ENCODE data around the gene AP2A1. TPM values are rescaled to one million over a fixed set of nuclear protein-coding genes. Genes with fewer than 3 reads are reported as not detected.

The AP2A1 gene
- total RNA-seq, 3 donors from 2014 or later (not counting 1 experiment from before 2014, with no cell fraction given) = 137 to 163 (median 161) TPM

- H3K9me3 Mint-ChIP-seq = no peaks in the 10 kb centered on the region
These were observed 39.2 kb downstream of the AP2A1 start for GRCh38 chr19:49805822-49806619.

GRCh38 chr19:49806620-49806959 is 39.8 kb downstream of the AP2A1 start:
- H3K4me1 Mint-ChIP-seq = peaks cover 8 to 22% of the 10 kb centered on the region in 2 donors
- intact Hi-C loops (cut with micrococcal nuclease) = no loop called here
- no peaks in the 10 kb centered on the region for H3K9me3 ChIP-seq (ENCODE audit: control insufficient read depth, insufficient read depth, low read length)
- H3K27me3 ChIP-seq (ENCODE audit: control insufficient read depth, insufficient read depth, low read length) = no peaks in the 10 kb centered on the region
- no peak overlapping the region for H3K27ac ChIP-seq (ENCODE audit: low read length)
- 98% methylated on average over 7 of the region's 8 CpGs for WGBS (ENCODE audit: insufficient coverage)
- no peaks in the 10 kb centered on the region for H3K27me3 Mint-ChIP-seq (ENCODE audit: low read depth in 2 of 2)
- DNase-seq (no peak), ATAC-seq (no peak)
- H3K27ac Mint-ChIP-seq = peak overlapping the region in 1 of 2 donors; percentile 29
- H3K36me3 ChIP-seq (ENCODE audit: control insufficient read depth, insufficient read depth, low read length) = peaks cover 32% of the 10 kb centered on the region
- H3K4me3 Mint-ChIP-seq = peak overlapping the region; percentile 9
- H3K9me3 Mint-ChIP-seq = no peaks in the 10 kb centered on the region
- no peaks in the 10 kb centered on the region for H3K36me3 Mint-ChIP-seq
- TF ChIP-seq CTCF (IDR thresholded peaks at IDR 0.05) = no peak
- peaks cover 26% of the 10 kb centered on the region for H3K4me1 ChIP-seq (ENCODE audit: control insufficient read depth, insufficient read depth, low read length)
- no peak overlapping the region for H3K4me3 ChIP-seq (ENCODE audit: low read length)

More at GRCh38 chr19:49805822-49806619, 39.2 kb downstream of the AP2A1 start:
- intact Hi-C loops (cut with micrococcal nuclease) = no loop called here
- Mint-ChIP-seq H3K36me3 (no peaks in the 10 kb centered on the region), H3K4me3 (peak overlapping the region; percentile 9), H3K27me3 (ENCODE audit: low read depth in 2 of 2) (no peaks in the 10 kb centered on the region), H3K27ac (peak overlapping the region in 1 of 2 donors; percentile 29), H3K4me1 (peaks cover 8 to 22% of the 10 kb centered on the region in 2 donors)
- Histone ChIP-seq H3K4me3 (ENCODE audit: low read length) (no peak overlapping the region), H3K36me3 (ENCODE audit: control insufficient read depth, insufficient read depth, low read length) (peaks cover 36% of the 10 kb centered on the region), H3K27ac (ENCODE audit: low read length) (no peak overlapping the region), H3K9me3 (ENCODE audit: control insufficient read depth, insufficient read depth, low read length) (no peaks in the 10 kb centered on the region), H3K4me1 (ENCODE audit: control insufficient read depth, insufficient read depth, low read length) (peaks cover 26% of the 10 kb centered on the region), H3K27me3 (ENCODE audit: control insufficient read depth, insufficient read depth, low read length) (no peaks in the 10 kb centered on the region)
- no peak for ATAC-seq
- WGBS (ENCODE audit: insufficient coverage) = 94% methylated on average over 20 of the region's 20 CpGs
- no peak for TF ChIP-seq CTCF (IDR thresholded peaks at IDR 0.05)
- DNase-seq = no peak

GRCh38 chr19:49807058-49807903 is 40.5 kb downstream of the AP2A1 start:
- H3K4me1 ChIP-seq (ENCODE audit: control insufficient read depth, insufficient read depth, low read length) = peaks cover 28% of the 10 kb centered on the region
- Mint-ChIP-seq H3K27ac (peak overlapping the region; percentile 81 to 96), H3K4me3 (no peak overlapping the region), H3K9me3 (no peaks in the 10 kb centered on the region), H3K36me3 (no peaks in the 10 kb centered on the region), H3K27me3 (ENCODE audit: low read depth in 2 of 2) (no peaks in the 10 kb centered on the region), H3K4me1 (peaks cover 8 to 22% of the 10 kb centered on the region in 2 donors)
- intact Hi-C loops (cut with micrococcal nuclease) = no loop called here
- 64% methylated on average over 17 of the region's 18 CpGs for WGBS (ENCODE audit: insufficient coverage)
- H3K9me3 ChIP-seq (ENCODE audit: control insufficient read depth, insufficient read depth, low read length) = no peaks in the 10 kb centered on the region
- DNase-seq = peak in 1 of 2 donors; percentile 25
- ATAC-seq = no peak
- H3K27ac ChIP-seq (ENCODE audit: low read length) = peak overlapping the region; percentile 31
- peaks cover 27% of the 10 kb centered on the region for H3K36me3 ChIP-seq (ENCODE audit: control insufficient read depth, insufficient read depth, low read length)
- TF ChIP-seq CTCF (IDR thresholded peaks at IDR 0.05) = no peak
- H3K27me3 ChIP-seq (ENCODE audit: control insufficient read depth, insufficient read depth, low read length) = no peaks in the 10 kb centered on the region
- no peak overlapping the region for H3K4me3 ChIP-seq (ENCODE audit: low read length)
